Measurements from ENCODE around the gene DOCK1.

DOCK1 gene

GRCh38 chr10:126975221-126975620, 70.0 kb downstream of the DOCK1 start:
- Histone ChIP-seq H3K4me3 (ENCODE audit: low read length, poor library complexity, severe bottlenecking) (no peak overlapping the region), H3K79me2 (ENCODE audit: insufficient read depth, low read length) (no peaks in the 10 kb centered on the region), H3F3A (ENCODE audit: low read depth) (no peaks in the 10 kb centered on the region), H3K4me1 (ENCODE audit: insufficient read depth, low read length, poor library complexity, severe bottlenecking) (no peaks in the 10 kb centered on the region), H3K4me2 (ENCODE audit: low read depth, low read length, poor library complexity, severe bottlenecking) (no peak overlapping the region), H3K9me3 (ENCODE audit: insufficient read depth, low read depth, low read length) (peaks cover 8% of the 10 kb centered on the region; the same call in 1 of the 2 replicates), H3K36me3 (ENCODE audit: insufficient read depth, low read length) (no peaks in the 10 kb centered on the region), H2AFZ (ENCODE audit: low read length) (no peak overlapping the region), H4K20me1 (ENCODE audit: insufficient read depth, low read length, poor library complexity, severe bottlenecking) (no peaks in the 10 kb centered on the region), H3K27me3 (ENCODE audit: insufficient read depth, low read length, poor library complexity, severe bottlenecking) (no peaks in the 10 kb centered on the region), H3K9me2 (replicated peaks; ENCODE audit: low read depth, low read length) (no peaks in the 10 kb centered on the region), H3K9ac (ENCODE audit: low read depth, low read length, poor library complexity, severe bottlenecking) (no peak overlapping the region)
- TF ChIP-seq CTCF (conservative IDR thresholded peaks at IDR 0.05; ENCODE audit: low read length) (no peak), EZH2phosphoT487 (IDR thresholded peaks at IDR 0.05; ENCODE audit: borderline replicate concordance) (no peak)

GRCh38 chr10:126977216-126977615, 72.0 kb downstream of the DOCK1 start:
- H3K9me2 ChIP-seq (replicated peaks; ENCODE audit: low read depth, low read length), result no peaks in the 10 kb centered on the region
- H2AFZ ChIP-seq (ENCODE audit: low read length), result no peak overlapping the region
- no peaks in the 10 kb centered on the region for H3F3A ChIP-seq (ENCODE audit: low read depth)
- no peak for TF ChIP-seq CTCF (conservative IDR thresholded peaks at IDR 0.05; ENCODE audit: low read length)
- no peak for TF ChIP-seq EZH2phosphoT487 (IDR thresholded peaks at IDR 0.05; ENCODE audit: borderline replicate concordance)
- H4K20me1 ChIP-seq (ENCODE audit: insufficient read depth, low read length, poor library complexity, severe bottlenecking), result no peaks in the 10 kb centered on the region
- no peak overlapping the region for H3K4me3 ChIP-seq (ENCODE audit: low read length, poor library complexity, severe bottlenecking)
- peaks cover 8% of the 10 kb centered on the region; the same call in 1 of the 2 replicates for H3K9me3 ChIP-seq (ENCODE audit: insufficient read depth, low read depth, low read length)
- H3K36me3 ChIP-seq (ENCODE audit: insufficient read depth, low read length), result no peaks in the 10 kb centered on the region
- H3K9ac ChIP-seq (ENCODE audit: low read depth, low read length, poor library complexity, severe bottlenecking), result no peak overlapping the region
- H3K79me2 ChIP-seq (ENCODE audit: insufficient read depth, low read length), result no peaks in the 10 kb centered on the region
- H3K4me1 ChIP-seq (ENCODE audit: insufficient read depth, low read length, poor library complexity, severe bottlenecking), result no peaks in the 10 kb centered on the region
- no peaks in the 10 kb centered on the region for H3K27me3 ChIP-seq (ENCODE audit: insufficient read depth, low read length, poor library complexity, severe bottlenecking)
- H3K4me2 ChIP-seq (ENCODE audit: low read depth, low read length, poor library complexity, severe bottlenecking), result no peak overlapping the region

- no peaks in the 10 kb centered on the region for H3K79me2 ChIP-seq (ENCODE audit: insufficient read depth, low read length)
- TF ChIP-seq CTCF (conservative IDR thresholded peaks at IDR 0.05; ENCODE audit: low read length), result no peak
- no peak for TF ChIP-seq EZH2phosphoT487 (IDR thresholded peaks at IDR 0.05; ENCODE audit: borderline replicate concordance)
These were observed 74.1 kb downstream of the DOCK1 start for GRCh38 chr10:126979311-126979710.

More at GRCh38 chr10:126979311-126979710, 74.1 kb downstream of the DOCK1 start:
- no peaks in the 10 kb centered on the region for H3F3A ChIP-seq (ENCODE audit: low read depth)
- no peaks in the 10 kb centered on the region for H3K27me3 ChIP-seq (ENCODE audit: insufficient read depth, low read length, poor library complexity, severe bottlenecking)
- no peak overlapping the region for H2AFZ ChIP-seq (ENCODE audit: low read length)
- no peak overlapping the region for H3K4me3 ChIP-seq (ENCODE audit: low read length, poor library complexity, severe bottlenecking)
- no peaks in the 10 kb centered on the region for H3K36me3 ChIP-seq (ENCODE audit: insufficient read depth, low read length)
- peaks cover 8% of the 10 kb centered on the region; the same call in 1 of the 2 replicates for H3K9me3 ChIP-seq (ENCODE audit: insufficient read depth, low read depth, low read length)
- no peak overlapping the region for H3K4me2 ChIP-seq (ENCODE audit: low read depth, low read length, poor library complexity, severe bottlenecking)
- H3K4me1 ChIP-seq (ENCODE audit: insufficient read depth, low read length, poor library complexity, severe bottlenecking), result no peaks in the 10 kb centered on the region
- no peaks in the 10 kb centered on the region for H3K9me2 ChIP-seq (replicated peaks; ENCODE audit: low read depth, low read length)
- H3K9ac ChIP-seq (ENCODE audit: low read depth, low read length, poor library complexity, severe bottlenecking), result no peak overlapping the region
- no peaks in the 10 kb centered on the region for H4K20me1 ChIP-seq (ENCODE audit: insufficient read depth, low read length, poor library complexity, severe bottlenecking)
